HEK293T (cell line): Measurements from ENCODE around the gene LANCL1.

Source experiments
- BHLHE40 ChIP-seq: fragments of 450-650 bp; IDR thresholded peaks from 2 replicates; pipeline ENCODE4 v1.6.1; 2016; ENCODE audit warnings: mild to moderate bottlenecking, moderate library complexity, borderline replicate concordance
- CTBP1 ChIP-seq: fragments of 450-650 bp; IDR thresholded peaks from 2 replicates; pipeline ENCODE4 v1.6.1; 2016; ENCODE audit warnings: borderline replicate concordance
- ELF4 ChIP-seq: fragments of 450-650 bp; IDR thresholded peaks from 2 replicates; pipeline ENCODE4 v1.6.1; 2017; ENCODE audit warnings: antibody characterized with exemption

DNA sequence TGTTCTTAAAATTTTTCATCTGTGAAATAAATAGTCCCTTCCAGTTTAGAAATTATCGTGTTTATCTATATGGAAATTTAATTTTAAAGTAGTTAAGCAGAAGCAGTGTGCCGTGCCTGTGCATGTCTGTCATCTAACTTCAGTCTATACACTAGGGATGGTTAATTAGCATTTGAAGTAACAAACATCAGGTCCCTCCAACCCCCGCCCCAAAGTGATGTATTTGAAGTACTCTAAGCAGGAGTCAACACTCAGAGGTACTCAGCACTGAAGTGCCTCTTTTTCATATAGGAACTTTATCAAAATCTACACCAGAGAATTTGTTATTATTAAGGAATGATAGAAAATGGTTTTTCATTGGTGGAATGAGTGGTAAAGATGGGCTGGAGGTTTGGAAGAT is 33.0 kb downstream of the LANCL1 start:
- TF ChIP-seq CTBP1 (no peak), BHLHE40 (no peak), ELF4 (no peak)
